Mesothelial cell of epicardium (in vitro differentiated cells): ENCODE results near the gene ZFAND2B. TPM values are rescaled to one million over a fixed set of nuclear protein-coding genes. Genes with fewer than 3 reads are reported as not detected.

Experiments used
- DNase-seq, 2 experiments: peaks; one replicate each; pipeline ENCODE4 v3.0.0; 2021; ENCODE audit warnings: low spot score in 2 of 2; ENCODE audit not compliant: unreplicated experiment in 2 of 2
- H3K27ac Mint-ChIP-seq: 2 replicates; pipeline ENCODE4 v1.8.0; 2021; ENCODE audit warnings: mixed read lengths
- H3K27me3 Mint-ChIP-seq: 2 replicates; pipeline ENCODE4 v1.8.0; 2021; ENCODE audit warnings: low read depth, mixed read lengths
- H3K36me3 Mint-ChIP-seq: 2 replicates; pipeline ENCODE4 v1.8.0; 2021; ENCODE audit warnings: mixed read lengths
- H3K4me1 Mint-ChIP-seq: 2 replicates; pipeline ENCODE4 v1.8.0; 2021; ENCODE audit warnings: mixed read lengths
- H3K4me3 Mint-ChIP-seq: 2 replicates; pipeline ENCODE4 v1.8.0; 2021; ENCODE audit warnings: mild to moderate bottlenecking, moderate library complexity, mixed read lengths
- H3K9me3 Mint-ChIP-seq: 2 replicates; pipeline ENCODE4 v1.8.0; 2021; ENCODE audit warnings: mixed read lengths
- total RNA-seq: library from RNA; stranded (reverse); gene quantifications from 3 replicates; pipeline ENCODE4 v1.2.1, GENCODE V29; 2021
- TF ChIP-seq, protein P1 (sequence below): fragments of 200-600 bp; sonication (generic); IDR thresholded peaks from one replicate; pipeline ENCODE4 v1.5.0; 2021; ENCODE audit warnings: antibody characterized with exemption; ENCODE audit not compliant: unreplicated experiment

The ZFAND2B gene
- total RNA-seq, 1 donor from 2014 or later, result 29.2 TPM

DNA sequence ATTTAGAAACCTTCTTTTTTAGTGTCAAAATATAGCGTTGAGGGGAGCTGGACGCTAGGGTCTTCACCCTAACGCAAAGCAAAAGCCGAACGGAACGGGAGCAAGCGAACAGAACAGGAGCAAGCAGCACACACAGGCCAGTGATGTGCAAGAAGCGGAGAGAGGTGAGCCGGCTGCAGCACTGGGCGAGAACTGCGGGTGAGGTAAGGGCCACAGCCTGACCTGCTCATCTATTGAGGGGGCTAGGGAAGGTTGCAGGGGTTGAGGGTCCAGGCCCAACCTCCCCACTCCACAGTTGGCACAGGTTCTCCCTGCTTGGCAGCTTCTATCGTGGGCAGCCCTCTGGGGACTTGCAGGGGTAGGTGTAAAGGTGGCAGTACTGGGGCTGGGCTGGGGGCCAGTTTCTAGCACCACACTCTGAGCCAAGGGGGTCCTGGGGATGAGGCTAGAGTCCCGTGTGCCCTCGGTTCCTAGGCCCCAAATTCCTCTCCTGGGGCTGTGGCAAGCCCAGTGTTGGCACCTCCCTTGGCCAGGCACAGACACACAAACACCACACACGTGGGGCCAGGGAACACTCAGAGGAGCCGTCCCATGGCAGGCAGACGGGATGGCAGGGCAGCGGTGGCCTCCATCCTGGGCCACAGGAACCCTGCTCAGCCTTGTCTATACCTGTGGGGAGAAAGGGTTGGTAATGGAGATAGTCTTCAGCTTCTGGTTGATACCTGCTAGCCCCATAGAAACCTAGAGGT, 13.4 kb downstream of the ZFAND2B start:
- Mint-ChIP-seq H3K4me1 (peaks cover 23% of the 10 kb centered on the region), H3K27ac (no peak overlapping the region), H3K4me3 (peak overlapping the region; percentile 81), H3K27me3 (no peaks in the 10 kb centered on the region), H3K9me3 (no peaks in the 10 kb centered on the region), H3K36me3 (peaks cover 30% of the 10 kb centered on the region)
- no peak for DNase-seq
- TF ChIP-seq, protein P1, sequence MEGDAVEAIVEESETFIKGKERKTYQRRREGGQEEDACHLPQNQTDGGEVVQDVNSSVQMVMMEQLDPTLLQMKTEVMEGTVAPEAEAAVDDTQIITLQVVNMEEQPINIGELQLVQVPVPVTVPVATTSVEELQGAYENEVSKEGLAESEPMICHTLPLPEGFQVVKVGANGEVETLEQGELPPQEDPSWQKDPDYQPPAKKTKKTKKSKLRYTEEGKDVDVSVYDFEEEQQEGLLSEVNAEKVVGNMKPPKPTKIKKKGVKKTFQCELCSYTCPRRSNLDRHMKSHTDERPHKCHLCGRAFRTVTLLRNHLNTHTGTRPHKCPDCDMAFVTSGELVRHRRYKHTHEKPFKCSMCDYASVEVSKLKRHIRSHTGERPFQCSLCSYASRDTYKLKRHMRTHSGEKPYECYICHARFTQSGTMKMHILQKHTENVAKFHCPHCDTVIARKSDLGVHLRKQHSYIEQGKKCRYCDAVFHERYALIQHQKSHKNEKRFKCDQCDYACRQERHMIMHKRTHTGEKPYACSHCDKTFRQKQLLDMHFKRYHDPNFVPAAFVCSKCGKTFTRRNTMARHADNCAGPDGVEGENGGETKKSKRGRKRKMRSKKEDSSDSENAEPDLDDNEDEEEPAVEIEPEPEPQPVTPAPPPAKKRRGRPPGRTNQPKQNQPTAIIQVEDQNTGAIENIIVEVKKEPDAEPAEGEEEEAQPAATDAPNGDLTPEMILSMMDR, result no peak

DNA sequence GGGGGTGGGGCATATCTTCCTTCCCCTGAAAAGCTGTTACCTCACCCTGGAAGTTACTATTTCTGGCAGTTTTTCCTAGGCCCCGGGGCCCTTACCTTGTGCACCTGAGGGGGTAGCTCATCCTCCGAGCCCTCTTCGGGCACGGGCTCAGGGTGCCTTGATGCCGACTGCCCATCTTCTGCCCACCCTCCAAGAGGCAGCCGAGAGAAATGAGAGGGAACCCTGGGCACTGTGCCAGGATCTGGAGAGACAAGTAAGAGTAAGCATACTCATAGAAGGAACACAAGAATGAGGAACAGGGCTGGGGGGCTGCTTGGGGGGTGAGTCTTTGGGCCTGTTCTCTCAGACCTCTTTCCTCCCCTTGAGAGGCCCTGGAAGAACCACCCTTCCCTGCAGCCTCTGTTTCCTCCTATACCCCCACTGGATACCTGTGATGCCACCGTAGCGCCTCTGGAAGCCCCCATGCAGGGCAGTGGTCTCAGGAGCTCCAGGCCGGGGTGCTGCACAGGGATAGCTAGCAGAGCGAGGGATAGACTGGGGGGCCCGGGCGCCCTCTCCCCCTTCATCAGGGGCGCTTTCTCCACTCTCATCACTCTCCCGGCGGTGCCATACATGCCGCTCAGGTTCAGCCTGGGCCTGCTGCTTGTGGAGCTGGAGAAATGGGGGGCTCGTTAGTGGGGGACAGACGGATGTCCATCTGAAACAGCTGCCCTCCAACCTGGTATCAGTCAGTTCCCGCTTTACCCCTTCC, 14.2 kb downstream of the ZFAND2B start:
- Mint-ChIP-seq H3K27me3 (no peaks in the 10 kb centered on the region), H3K36me3 (peaks cover 31% of the 10 kb centered on the region), H3K4me1 (peaks cover 23% of the 10 kb centered on the region), H3K4me3 (no peak overlapping the region), H3K27ac (no peak overlapping the region), H3K9me3 (no peaks in the 10 kb centered on the region)
- TF ChIP-seq, protein P1, result no peak
- no peak for DNase-seq

DNA sequence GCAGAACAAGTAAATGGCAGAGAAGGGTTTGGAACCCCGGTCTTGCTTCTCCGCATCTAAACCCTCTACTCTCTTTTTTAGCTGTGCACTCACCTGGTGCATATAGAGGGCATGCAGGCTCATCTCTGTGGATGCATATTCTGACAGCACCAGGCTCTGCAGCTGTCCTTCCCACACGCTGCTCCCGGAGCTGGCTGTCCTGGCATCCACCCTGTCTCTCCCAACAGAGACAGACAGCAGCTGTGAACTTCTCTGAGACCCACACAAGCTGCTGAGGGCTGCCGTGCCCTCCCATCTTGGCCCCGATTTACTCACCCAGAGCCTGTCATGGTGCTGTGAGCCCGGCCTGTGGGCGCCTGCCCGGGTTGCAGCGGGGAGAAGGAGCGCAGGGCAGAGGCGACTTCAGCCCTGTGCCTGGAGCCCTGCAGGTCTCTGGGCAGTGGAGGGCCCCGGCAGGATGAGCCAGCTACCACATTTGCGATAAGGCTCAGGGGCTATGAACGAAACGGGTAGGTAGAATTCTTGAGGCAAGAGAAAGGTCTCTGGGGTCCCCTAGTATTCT, 15.5 kb downstream of the ZFAND2B start:
- Mint-ChIP-seq H3K4me1 (peaks cover 16% of the 10 kb centered on the region), H3K4me3 (no peak overlapping the region), H3K27ac (no peak overlapping the region), H3K27me3 (no peaks in the 10 kb centered on the region), H3K36me3 (peaks cover 36% of the 10 kb centered on the region), H3K9me3 (no peaks in the 10 kb centered on the region)
- DNase-seq, result no peak
- TF ChIP-seq, protein P1, result no peak

DNA sequence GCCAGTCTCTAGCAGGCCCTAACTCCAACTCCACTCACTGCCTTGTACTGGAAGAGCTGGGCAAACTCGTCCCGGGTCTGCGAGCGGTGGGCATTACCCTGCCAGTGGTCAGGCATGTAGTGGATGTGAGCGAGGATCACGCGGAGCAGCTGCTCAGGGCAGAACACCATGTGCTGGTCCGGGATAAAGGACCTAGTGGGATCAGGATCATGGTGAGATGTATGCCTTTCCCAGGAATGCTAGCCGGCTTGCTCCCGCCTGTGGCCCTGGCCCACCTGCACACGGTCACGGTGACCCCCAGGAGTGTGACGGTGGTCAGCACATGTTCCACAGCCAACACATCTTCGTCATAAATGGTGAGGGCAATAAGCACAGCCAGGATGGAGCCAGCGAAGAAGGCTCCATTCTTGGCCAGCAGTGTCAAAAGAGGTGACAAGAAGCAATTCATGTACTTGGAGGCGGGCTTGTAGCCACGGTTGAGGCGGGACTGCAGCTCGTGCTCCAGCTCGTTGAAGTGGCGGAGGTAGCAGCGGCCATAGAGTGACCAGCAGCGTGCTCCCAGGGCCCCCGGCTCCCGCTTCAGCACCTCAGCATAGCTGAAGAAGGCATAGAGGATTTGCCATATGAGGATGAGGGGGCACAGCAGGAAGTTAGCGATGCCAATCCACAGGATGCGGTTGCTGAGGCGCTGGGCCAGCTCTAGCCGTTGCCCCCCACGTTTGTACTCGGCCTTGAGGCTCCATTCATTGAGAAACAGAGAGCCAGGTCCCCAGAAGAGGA, 17.4 kb downstream of the ZFAND2B start:
- Mint-ChIP-seq H3K4me3 (no peak overlapping the region), H3K36me3 (peaks cover 36% of the 10 kb centered on the region), H3K4me1 (peaks cover 22% of the 10 kb centered on the region), H3K27ac (no peak overlapping the region), H3K9me3 (no peaks in the 10 kb centered on the region), H3K27me3 (no peaks in the 10 kb centered on the region)
- TF ChIP-seq, protein P1, result no peak
- DNase-seq, result no peak

DNA sequence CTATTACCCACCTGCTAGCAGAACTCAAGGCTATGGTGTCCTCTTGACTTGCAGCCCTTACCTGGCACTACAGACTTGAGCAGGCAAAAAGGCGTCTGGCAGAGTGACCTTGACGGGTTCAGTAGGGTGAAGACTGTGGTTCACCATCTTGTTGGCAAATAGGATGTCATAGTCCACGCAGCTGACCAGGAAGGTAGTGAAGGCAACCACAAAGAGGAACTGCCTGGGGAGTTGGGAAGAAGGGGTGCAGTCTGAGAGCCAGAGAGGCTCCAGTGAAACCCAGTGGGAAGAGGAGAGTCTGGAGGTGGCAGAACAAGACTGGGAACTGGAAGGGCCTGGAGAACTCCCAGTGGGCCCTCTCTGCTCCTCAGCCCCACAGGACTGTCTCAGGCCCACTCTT, 18.8 kb downstream of the ZFAND2B start:
- peaks cover 31% of the 10 kb centered on the region for H3K36me3 Mint-ChIP-seq
- no peak overlapping the region for H3K27ac Mint-ChIP-seq
- TF ChIP-seq, protein P1, result no peak
- H3K27me3 Mint-ChIP-seq, result no peaks in the 10 kb centered on the region
- no peak overlapping the region for H3K4me3 Mint-ChIP-seq
- H3K4me1 Mint-ChIP-seq, result peaks cover 19% of the 10 kb centered on the region
- DNase-seq, result no peak
- no peaks in the 10 kb centered on the region for H3K9me3 Mint-ChIP-seq
